K562 (cell line): ENCODE data around the gene IL4I1. TPM values are rescaled to one million over a fixed set of nuclear protein-coding genes. Genes with fewer than 3 reads are reported as not detected.

Experiments used
- ATAC-seq: fragments of 200-7000 bp; cut with Tn5 transposase; 3 replicates; pipeline ENCODE4 v1.9.1; 2020; ENCODE audit warnings: moderate library complexity
- BruUV-seq: library from RNA; stranded (reverse); fragments of 400-500 nt; replicated peaks from 2 replicates; lab custom pipeline; 2021; lab: Mats Ljungman, UMichigan
- CTCF ChIA-PET: fragments of 300-600 bp; formaldehyde crosslinking; extraction: SDS; loops from one replicate; lab custom pipeline; 2021; ENCODE audit warnings: low intra/inter-chr PET ratio; lab: Yijun Ruan, JAX
- POLR2A ChIA-PET: fragments of 300-600, 350-650 bp; sonication (Branson Sonifier 250); formaldehyde crosslinking; extraction: SDS; loops from one replicate; lab custom pipeline; 2021; ENCODE audit warnings: antibody characterized with exemption, inconsistent platforms; lab: Yijun Ruan, JAX
- DNase-seq, 4 experiments: peaks; one replicate each; pipeline versions ENCODE4 v3.0.0 to v3.0.0-alpha.2; 2011 to 2018; ENCODE audit warnings: low spot score in 3 of 4, mixed read lengths in 3 of 4; ENCODE audit errors: extremely low read depth in 1 of 4
- FAIRE-seq: peaks from 2 replicates; lab custom pipeline; 2011; peaks lifted over from hg19 to GRCh38; lab: Jason Lieb, UNC
- H2AFZ ChIP-seq: 2 replicates; pipeline ENCODE4 v1.6.0; 2011; ENCODE audit warnings: low read depth, low read length, control low read depth, inconsistent platforms
- H3K27ac ChIP-seq: fragments of 200-600 bp; 3 replicates; pipeline ENCODE4 v1.8.0; 2011; ENCODE audit warnings: low read depth, mild to moderate bottlenecking, control low read depth, inconsistent platforms, low read length, moderate library complexity, mixed read lengths; ENCODE audit errors: extremely low read depth
- H3K27me3 ChIP-seq, 2 experiments: fragments of 300-600 bp in 1 of 2; 2 replicates in 1 of 2; 3 replicates in 1 of 2; pipeline versions ENCODE4 v1.6.0 to v1.8.0; 2011; ENCODE audit warnings: inconsistent platforms in 2 of 2, low read length in 2 of 2, mild to moderate bottlenecking in 1 of 2, mixed read lengths in 1 of 2, moderate library complexity in 1 of 2; ENCODE audit not compliant: control insufficient read depth in 2 of 2, insufficient read depth in 2 of 2
- H3K36me3 ChIP-seq: fragments of 300-600 bp; 3 replicates; pipeline ENCODE4 v1.8.0; 2011; ENCODE audit warnings: mild to moderate bottlenecking, low read length, inconsistent platforms; ENCODE audit not compliant: control insufficient read depth, insufficient read depth
- H3K4me1 ChIP-seq, 2 experiments: fragments of 200-600 bp in 1 of 2; replicated peaks in 1 of 2; 2 replicates in 1 of 2; 3 replicates in 1 of 2; pipeline versions ENCODE4 v1.5.1 to v1.8.0; 2011; ENCODE audit warnings: inconsistent platforms in 2 of 2, low read length in 2 of 2, mild to moderate bottlenecking in 1 of 2, mixed read lengths in 1 of 2, moderate library complexity in 1 of 2; ENCODE audit not compliant: control insufficient read depth in 2 of 2, insufficient read depth in 2 of 2
- H3K4me2 ChIP-seq: 2 replicates; pipeline ENCODE4 v1.6.1; 2011; ENCODE audit warnings: low read length, control low read depth, inconsistent platforms, mixed read lengths; ENCODE audit not compliant: insufficient read depth
- H3K4me3 ChIP-seq: fragments of 200-600 bp; sonication (generic), shearing (Covaris generic); 2 replicates; pipeline ENCODE4 v1.5.1; 2016; ENCODE audit warnings: control low read depth, inconsistent platforms
- H3K79me2 ChIP-seq: fragments of 200-600 bp; 3 replicates; pipeline ENCODE4 v1.8.0; 2011; ENCODE audit warnings: low read length, inconsistent platforms; ENCODE audit not compliant: control insufficient read depth, insufficient read depth
- H3K9ac ChIP-seq, 2 experiments: 2 replicates each; pipeline versions ENCODE4 v1.6.0 to v1.6.1; 2011; ENCODE audit warnings: low read depth in 2 of 2, low read length in 2 of 2, control low read depth in 1 of 2, inconsistent platforms in 1 of 2, mild to moderate bottlenecking in 1 of 2, mixed read lengths in 1 of 2; ENCODE audit not compliant: insufficient read depth in 1 of 2
- H3K9me1 ChIP-seq: one replicate; pipeline ENCODE4 v1.6.0; 2011; ENCODE audit warnings: inconsistent platforms, mild to moderate bottlenecking, low read length, moderate library complexity; ENCODE audit not compliant: control insufficient read depth, insufficient read depth
- H3K9me3 ChIP-seq: replicated peaks from 2 replicates; pipeline ENCODE4 v1.5.1; 2011; ENCODE audit warnings: low read depth, low read length, inconsistent platforms; ENCODE audit not compliant: control insufficient read depth, insufficient read depth
- H4K20me1 ChIP-seq: replicated peaks from 2 replicates; pipeline ENCODE4 v1.6.1; 2011; ENCODE audit warnings: low read length, inconsistent platforms, mixed read lengths; ENCODE audit not compliant: control insufficient read depth, insufficient read depth
- DMBX1 ChIP-seq: fragments of 250-450 bp; sonication (Bioruptor Pico); IDR thresholded peaks from 2 replicates; pipeline ENCODE4 v1.8.0; 2022; ENCODE audit warnings: inconsistent platforms, mild to moderate bottlenecking, moderate library complexity, borderline replicate concordance
- NFIC ChIP-seq: fragments of 450-650 bp; IDR thresholded peaks from 2 replicates; pipeline ENCODE4 v1.6.1; 2017; ENCODE audit warnings: mild to moderate bottlenecking, inconsistent platforms
- NFYB ChIP-seq: IDR thresholded peaks from 2 replicates; pipeline ENCODE4 v1.6.1; 2011; ENCODE audit warnings: mild to moderate bottlenecking, moderate library complexity; ENCODE audit not compliant: insufficient read length; ENCODE audit errors: extremely low read depth
- PPARD ChIP-seq: fragments of 250-450 bp; sonication (Bioruptor Pico); IDR thresholded peaks from 2 replicates; pipeline ENCODE4 v1.8.0; 2022; ENCODE audit warnings: inconsistent platforms, mild to moderate bottlenecking, moderate library complexity
- RBFOX2 ChIP-seq: fragments of 200-400 bp; formaldehyde crosslinking; IDR thresholded peaks from 2 replicates; pipeline ENCODE4 v1.6.1; 2017; ENCODE audit warnings: low read depth, mild to moderate bottlenecking, low read length, moderate library complexity
- ZBTB40 ChIP-seq, 2 experiments: fragments of 450-650 bp in 1 of 2; sonication (generic) in 1 of 2; formaldehyde crosslinking in 1 of 2; IDR thresholded peaks; 2 replicates each; pipeline versions ENCODE4 v1.7.1 to v1.9.0; 2016 to 2022; ENCODE audit warnings: inconsistent platforms in 1 of 2, mild to moderate bottlenecking in 1 of 2, missing genetic modification reagents in 1 of 2
- WGBS: fragments of 100-300 bp; shearing (Covaris generic); methylation state at CpG from one replicate; pipeline ENCODE4 v1.1.6; 2016; ENCODE audit warnings: low coverage, mixed read lengths; ENCODE audit not compliant: insufficient coverage; ENCODE audit errors: missing lambda C conversion rate; 5-methylcytosine and 5-hydroxymethylcytosine counted together
- in situ Hi-C: fragments of 300-500 bp; cut with MboI; formaldehyde crosslinking; loops from 4 replicates; pipeline ENCODE4 v1.15.0; 2018; ENCODE audit warnings: inconsistent platforms, mixed read lengths
- intact Hi-C: fragments of 100-400 bp; cut with micrococcal nuclease; formaldehyde crosslinking; loops from 2 replicates; pipeline ENCODE4 v1.14.2; 2022
- polyA plus RNA-seq, 8 experiments: library from polyadenylated mRNA; depleted of rRNA in 4 of 8; stranded (reverse) in 5 of 8; unstranded in 3 of 8; fragments of >200 nt; fragmentation: Nextera tagmentation in 2 of 8; fragmentation: Illumina TruSeq in 1 of 8; extraction: Ambion mirVana in 2 of 8; extraction: Trizol in 1 of 8; gene quantifications; 2 replicates each; pipeline versions ENCODE4 v1.2.1 to v1.2.3, GENCODE V29; 2011 to 2014; ENCODE audit warnings: inconsistent platforms in 1 of 8, missing spikeins in 1 of 8
- total RNA-seq, 7 experiments: library from RNA; depleted of rRNA in 6 of 7; stranded (reverse); fragments of >200 nt in 6 of 7; fragmentation: Illumina TruSeq in 2 of 7; extraction: Trizol in 2 of 7; gene quantifications; 2 replicates each; pipeline versions ENCODE4 v1.2.1 to v1.2.3, GENCODE V29; 2011 to 2021; ENCODE audit warnings: low replicate concordance in 1 of 7

IL4I1 gene
- total and polyA plus RNA-seq, 9 of the 15 experiments (the other 6 are each of a cell fraction or from before 2014, with no cell fraction given): 0.06 to 0.95 (median 0.43) TPM; not detected in 2

DNA sequence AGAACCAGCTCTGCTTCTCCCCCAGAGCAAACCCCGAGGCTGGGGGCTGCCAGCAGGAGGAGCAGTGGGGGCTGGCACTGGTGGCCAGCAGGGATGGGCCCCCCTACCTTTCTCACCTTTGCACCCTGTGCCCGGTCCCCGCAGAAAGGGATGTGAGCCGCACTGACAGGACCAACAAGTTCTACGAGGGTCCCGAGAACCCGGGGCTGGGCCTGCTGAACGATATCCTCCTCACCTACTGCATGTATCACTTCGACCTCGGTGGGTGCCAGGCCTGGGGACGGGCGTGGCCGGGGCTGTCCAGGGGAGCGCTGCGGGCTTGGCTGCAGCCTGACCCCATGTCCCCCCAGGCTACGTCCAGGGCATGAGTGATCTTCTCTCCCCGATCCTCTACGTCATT, 12.6 kb downstream of the IL4I1 start:
- CTCF ChIA-PET: no interaction called here
- no peaks in the 10 kb centered on the region for H4K20me1 ChIP-seq
- ATAC-seq: no peak
- no peak overlapping the region for H3K4me2 ChIP-seq
- H3K9me3 ChIP-seq: no peaks in the 10 kb centered on the region
- TF ChIP-seq RBFOX2 (peak; percentile 27; the same call in 1 of the 2 replicates), NFYB (no peak)
- H3K27ac ChIP-seq: no peak overlapping the region
- H3K79me2 ChIP-seq: no peaks in the 10 kb centered on the region
- no peak for FAIRE-seq
- H3K9ac ChIP-seq: 0 out of 4 replicates have a peak overlapping the region, but pooled peaks of 1 of the 2 experiments have one; percentile 77
- intact Hi-C loops (no loop called here), in situ Hi-C loops (no loop called here)
- peaks cover 55% of the 10 kb centered on the region for H3K36me3 ChIP-seq
- H3K4me1 ChIP-seq: peaks cover 6 to 60% of the 10 kb centered on the region in 2 experiments; a peak in 3 of 5 replicates
- no TSS peak for BruUV-seq
- POLR2A ChIA-PET: interaction anchor here (0.6 kb wide), 1 partner anchor 26 kb away, joined by 3 read pairs; no protein-coding TSS in a partner anchor
- WGBS: 90% methylated on average over 18 of the region's 18 CpGs
- no peak for DNase-seq
- H2AFZ ChIP-seq: no peak overlapping the region
- no peak overlapping the region for H3K4me3 ChIP-seq
- H3K27me3 ChIP-seq: no peaks in the 10 kb centered on the region
- H3K9me1 ChIP-seq: no peaks in the 10 kb centered on the region

- 91% methylated on average over 5 of the region's 5 CpGs for WGBS
- Histone ChIP-seq H3K4me1 (peaks cover 6 to 61% of the 10 kb centered on the region in 2 experiments; a peak in 3 of 5 replicates), H2AFZ (no peak overlapping the region), H3K4me2 (no peak overlapping the region), H3K9ac (no peak overlapping the region), H3K27me3 (no peaks in the 10 kb centered on the region), H3K36me3 (peaks cover 55% of the 10 kb centered on the region), H3K79me2 (peaks cover 2% of the 10 kb centered on the region), H3K4me3 (no peak overlapping the region), H3K27ac (no peak overlapping the region), H4K20me1 (no peaks in the 10 kb centered on the region), H3K9me3 (no peaks in the 10 kb centered on the region), H3K9me1 (no peaks in the 10 kb centered on the region)
- BruUV-seq: no TSS peak
- ATAC-seq: no peak
- CTCF ChIA-PET: no interaction called here
- POLR2A ChIA-PET: no interaction called here
- DNase-seq: no peak
- in situ Hi-C loops: no loop called here
- FAIRE-seq: no peak
- intact Hi-C loops: no loop called here
- TF ChIP-seq DMBX1 (CRISPR knock-in tag) (no peak), PPARD (no peak), NFIC (no peak), ZBTB40 (IDR thresholded peaks at IDR 0.05) (no peak), ZBTB40 (CRISPR knock-in tag; IDR thresholded peaks at IDR 0.05) (no peak)
Observed at GRCh38 chr19:49883094-49883493, 13.6 kb downstream of the IL4I1 start.
